ENCODE data around the gene OSTN.

- TF ChIP-seq CTCF (IDR thresholded peaks at IDR 0.05) (no peak), EZH2 (IDR thresholded peaks at IDR 0.05; ENCODE audit: borderline replicate concordance, insufficient read depth, low read depth, low read length, poor library complexity, severe bottlenecking) (no peak)
These were observed 91.4 kb downstream of the OSTN start for GRCh38 chr3:191290311-191291025.

Measured in B cell (primary cell).